Spleen (tissue), 11 donors: ENCODE results near the gene EIF1AD. TPM values are rescaled to one million over a fixed set of nuclear protein-coding genes. Genes with fewer than 3 reads are reported as not detected.

Experiments
- DNase-seq: peaks from one replicate; pipeline ENCODE4 v3.0.0-alpha.2; 2020
- H3K27ac ChIP-seq, 8 donors: fragments of 200-600 bp; sonication (generic) in 7 of 8; 1 replicate in 4 of 8; 2 replicates in 4 of 8; pipeline versions ENCODE4 v1.5.0 to v1.8.0; 2016 to 2021; ENCODE audit warnings: inconsistent platforms in 4 of 8, mild to moderate bottlenecking in 4 of 8, moderate library complexity in 1 of 8
- H3K27me3 ChIP-seq, 7 donors: fragments of 200-600 bp; sonication (generic) in 6 of 7; replicated peaks in 1 of 7; 1 replicate in 4 of 7; 2 replicates in 3 of 7; pipeline versions ENCODE4 v1.5.0 to v1.8.0; 2016 to 2021; ENCODE audit warnings: inconsistent platforms in 3 of 7, mild to moderate bottlenecking in 1 of 7
- H3K36me3 ChIP-seq, 6 donors: fragments of 200-600 bp; sonication (generic) in 5 of 6; 1 replicate in 4 of 6; 2 replicates in 2 of 6; pipeline versions ENCODE4 v1.5.0 to v1.8.0; 2016 to 2021; ENCODE audit warnings: inconsistent platforms in 2 of 6
- H3K4me1 ChIP-seq, 6 donors: fragments of 200-600 bp; sonication (generic) in 5 of 6; 1 replicate in 3 of 6; 2 replicates in 3 of 6; pipeline versions ENCODE4 v1.5.0 to v1.8.0; 2016 to 2021; ENCODE audit warnings: inconsistent platforms in 3 of 6
- H3K4me3 ChIP-seq, 8 donors: fragments of 200-600 bp; sonication (generic) in 7 of 8; 1 replicate in 4 of 8; 2 replicates in 4 of 8; pipeline versions ENCODE4 v1.5.0 to v1.8.0; 2016 to 2021; ENCODE audit warnings: inconsistent platforms in 4 of 8, mild to moderate bottlenecking in 4 of 8, moderate library complexity in 2 of 8
- H3K9me3 ChIP-seq, 8 donors: fragments of 200-600 bp; sonication (generic) in 7 of 8; 1 replicate in 4 of 8; 2 replicates in 4 of 8; pipeline versions ENCODE4 v1.5.0 to v1.8.0; 2016 to 2021; ENCODE audit warnings: inconsistent platforms in 4 of 8
- CTCF ChIP-seq, 11 experiments: fragments of 200-600 bp in 7 of 11; fragments of 450-650 bp in 4 of 11; sonication (generic) in 4 of 11; IDR thresholded peaks in 8 of 11; conservative IDR thresholded peaks in 3 of 11; 1 replicate in 7 of 11; 2 replicates in 4 of 11; pipeline versions ENCODE4 v1.4.0 to v1.8.0; 2016 to 2021; ENCODE audit warnings: antibody characterized with exemption in 11 of 11, inconsistent platforms in 4 of 11, mild to moderate bottlenecking in 1 of 11
- POLR2A ChIP-seq, 3 donors: fragments of 450-650 bp; IDR thresholded peaks; one replicate each; pipeline ENCODE4 v1.5.1; 2017; ENCODE audit warnings: antibody characterized with exemption in 3 of 3, mild to moderate bottlenecking in 1 of 3
- POLR2AphosphoS5 ChIP-seq, 3 donors: sonication (generic); formaldehyde crosslinking; IDR thresholded peaks; one replicate each; pipeline ENCODE4 v1.5.1; 2017; ENCODE audit warnings: antibody characterized with exemption in 3 of 3
- WGBS, 5 donors: extraction: QIAGEN DNeasy Blood & Tissue Kit in 3 of 5; methylation state at CpG; one replicate each; pipeline versions ENCODE4 v1.1.5 to v1.1.7; 2013 to 2018; 5-methylcytosine and 5-hydroxymethylcytosine counted together
- intact Hi-C: fragments of 100-400 bp; cut with DNase I; formaldehyde crosslinking; loops from one replicate; pipeline ENCODE4 v1.15.0; 2023; ENCODE audit warnings: low total_unique reads
- polyA plus RNA-seq, 3 donors: library from polyadenylated mRNA; stranded (reverse); fragments of 200-250 nt; gene quantifications; one replicate each; pipeline ENCODE4 v1.2.1, GENCODE V29; 2013
- total RNA-seq, 7 donors: library from RNA; depleted of rRNA in 3 of 7; stranded (reverse); fragments of >200 nt in 3 of 7; fragmentation: NEBNext Ultra II Directional in 4 of 7; extraction: Animal tissue kit (Norgen Biotek cat#: 25700) in 4 of 7; gene quantifications; one replicate each; pipeline versions ENCODE4 v1.1.0 to v1.2.1, GENCODE V29; 2016 to 2021
- donor health status: healthy with polysubstance abuse.
- donor health status: DM: no; HTN: no; CAD: no; lungs with moderate emphysema.
- donor health status: DM: no; HTN: no; CAD: no.
- donor health status: Bipolar disorder and iron deficiency.
- donor health status: healthy.
- donor health status: DM: no; HTN: no; CAD: no.
- donor health status: DM: yes; HTN: yes; CAD: no.

Gene EIF1AD
- total and polyA plus RNA-seq, 10 donors: 14.3 to 39.2 (median 29.5) TPM

- DNase-seq: no peak
- peaks cover 7 to 85% (median 68%) of the 10 kb centered on the region in 6 donors for H3K36me3 ChIP-seq
- peak in 1 of 3 donors; percentile 45 for TF ChIP-seq POLR2AphosphoS5 (IDR thresholded peaks at IDR 0.05)
- no peak for TF ChIP-seq POLR2A (IDR thresholded peaks at IDR 0.05)
- no peak for TF ChIP-seq CTCF (IDR thresholded peaks at IDR 0.05 in 8 of 11, conservative IDR thresholded peaks at IDR 0.05 in 3 of 11)
- intact Hi-C loops: no loop called here
- H3K4me3 ChIP-seq: no peak overlapping the region
- no peaks in the 10 kb centered on the region for H3K27me3 ChIP-seq
- H3K27ac ChIP-seq: peak overlapping the region in 1 of 8 donors; percentile 88
- no peaks in the 10 kb centered on the region for H3K9me3 ChIP-seq
- peaks cover 16 to 59% (median 37%) of the 10 kb centered on the region in 6 donors for H3K4me1 ChIP-seq
- WGBS, 5 donors: 94 to 97% (median 96%) methylated on average over 22 to 30 of the region's 30 CpGs
Observed at GRCh38 chr11:65967329-65967934, 34.5 kb downstream of the EIF1AD start.

- intact Hi-C loops: no loop called here
- DNase-seq: no peak
- Histone ChIP-seq H3K9me3 (no peaks in the 10 kb centered on the region), H3K27me3 (no peaks in the 10 kb centered on the region), H3K4me3 (no peak overlapping the region), H3K27ac (no peak overlapping the region), H3K4me1 (peaks cover 19 to 65% (median 42%) of the 10 kb centered on the region in 6 donors), H3K36me3 (peaks cover 7 to 75% (median 68%) of the 10 kb centered on the region in 6 donors)
- 95 to 97% (median 96%) methylated on average over 22 to 36 of the region's 36 CpGs for WGBS, 5 donors
- TF ChIP-seq POLR2A (IDR thresholded peaks at IDR 0.05): no peak
- TF ChIP-seq CTCF (IDR thresholded peaks at IDR 0.05 in 8 of 11, conservative IDR thresholded peaks at IDR 0.05 in 3 of 11): no peak
- peak in 1 of 3 donors; percentile 47 for TF ChIP-seq POLR2AphosphoS5 (IDR thresholded peaks at IDR 0.05)
Observed at GRCh38 chr11:65965986-65966762, 35.8 kb downstream of the EIF1AD start.

GRCh38 chr11:65964906-65965305 is 37.1 kb downstream of the EIF1AD start:
- H3K9me3 ChIP-seq: no peaks in the 10 kb centered on the region
- no peak for TF ChIP-seq CTCF (IDR thresholded peaks at IDR 0.05 in 8 of 11, conservative IDR thresholded peaks at IDR 0.05 in 3 of 11)
- TF ChIP-seq POLR2A (IDR thresholded peaks at IDR 0.05): no peak
- TF ChIP-seq POLR2AphosphoS5 (IDR thresholded peaks at IDR 0.05): no peak
- 74 to 92% (median 81%) methylated on average over 10 of the region's 10 CpGs for WGBS, 5 donors
- H3K4me1 ChIP-seq: peaks cover 19 to 66% (median 48%) of the 10 kb centered on the region in 6 donors
- DNase-seq: no peak
- no peaks in the 10 kb centered on the region for H3K27me3 ChIP-seq
- no peak overlapping the region for H3K27ac ChIP-seq
- intact Hi-C loops: no loop called here
- H3K36me3 ChIP-seq: peaks cover 7 to 68% (median 63%) of the 10 kb centered on the region in 6 donors
- no peak overlapping the region for H3K4me3 ChIP-seq

- Histone ChIP-seq H3K4me1 (peaks cover 19 to 50% (median 42%) of the 10 kb centered on the region in 6 donors), H3K36me3 (peaks cover 7 to 41% (median 35%) of the 10 kb centered on the region in 6 donors), H3K9me3 (no peaks in the 10 kb centered on the region), H3K4me3 (peak overlapping the region; percentile 79 to 100 (median 98)), H3K27me3 (no peaks in the 10 kb centered on the region), H3K27ac (peak overlapping the region; percentile 64 to 97 (median 94))
- intact Hi-C loops: no loop called here
- TF ChIP-seq POLR2AphosphoS5 (IDR thresholded peaks at IDR 0.05) (no peak), POLR2A (IDR thresholded peaks at IDR 0.05) (no peak), CTCF (IDR thresholded peaks at IDR 0.05 in 8 of 11, conservative IDR thresholded peaks at IDR 0.05 in 3 of 11) (no peak)
- DNase-seq: no peak
- WGBS, 5 donors: 6 to 8% (median 7%) methylated on average over 8 to 13 of the region's 13 CpGs
Observed at GRCh38 chr11:65962141-65962564, 39.8 kb downstream of the EIF1AD start.
